Uterus (tissue), 2 donors: Measurements from ENCODE around the gene GALNT18.

Source experiments
- CTCF ChIP-seq, 4 experiments: fragments of 200-600 bp in 2 of 4; fragments of 450-650 bp in 2 of 4; sonication (generic) in 2 of 4; IDR thresholded peaks; one replicate each; pipeline ENCODE4 v1.5.1; 2016 to 2019; ENCODE audit warnings: antibody characterized with exemption in 4 of 4, mild to moderate bottlenecking in 2 of 4, moderate library complexity in 1 of 4
- POLR2A ChIP-seq, 2 donors: fragments of 450-650 bp; IDR thresholded peaks; one replicate each; pipeline ENCODE4 v1.6.1; 2016; ENCODE audit warnings: antibody characterized with exemption in 2 of 2, mild to moderate bottlenecking in 1 of 2, moderate library complexity in 1 of 2

- TF ChIP-seq CTCF (IDR thresholded peaks at IDR 0.05) (no peak), POLR2A (IDR thresholded peaks at IDR 0.05) (no peak)
These were observed 38.5 kb upstream of the GALNT18 start for GRCh38 chr11:11660363-11660740.
